Fibroblast of peridontal ligament (primary cell): ENCODE data around the gene ZNF783.
A peak's percentile ranks its signal among the peaks of the same experiment; 100 is the strongest.
"Not testable (repeated sequence)": the region's sequence is repeated elsewhere in the genome, so short reads cannot be mapped to it uniquely, and the experiment has no call there.

Experiments used
- DNase-seq: peaks from one replicate; pipeline ENCODE4 v3.0.0-alpha.2; 2010; ENCODE audit errors: extremely low read depth

The ZNF783 gene

DNA sequence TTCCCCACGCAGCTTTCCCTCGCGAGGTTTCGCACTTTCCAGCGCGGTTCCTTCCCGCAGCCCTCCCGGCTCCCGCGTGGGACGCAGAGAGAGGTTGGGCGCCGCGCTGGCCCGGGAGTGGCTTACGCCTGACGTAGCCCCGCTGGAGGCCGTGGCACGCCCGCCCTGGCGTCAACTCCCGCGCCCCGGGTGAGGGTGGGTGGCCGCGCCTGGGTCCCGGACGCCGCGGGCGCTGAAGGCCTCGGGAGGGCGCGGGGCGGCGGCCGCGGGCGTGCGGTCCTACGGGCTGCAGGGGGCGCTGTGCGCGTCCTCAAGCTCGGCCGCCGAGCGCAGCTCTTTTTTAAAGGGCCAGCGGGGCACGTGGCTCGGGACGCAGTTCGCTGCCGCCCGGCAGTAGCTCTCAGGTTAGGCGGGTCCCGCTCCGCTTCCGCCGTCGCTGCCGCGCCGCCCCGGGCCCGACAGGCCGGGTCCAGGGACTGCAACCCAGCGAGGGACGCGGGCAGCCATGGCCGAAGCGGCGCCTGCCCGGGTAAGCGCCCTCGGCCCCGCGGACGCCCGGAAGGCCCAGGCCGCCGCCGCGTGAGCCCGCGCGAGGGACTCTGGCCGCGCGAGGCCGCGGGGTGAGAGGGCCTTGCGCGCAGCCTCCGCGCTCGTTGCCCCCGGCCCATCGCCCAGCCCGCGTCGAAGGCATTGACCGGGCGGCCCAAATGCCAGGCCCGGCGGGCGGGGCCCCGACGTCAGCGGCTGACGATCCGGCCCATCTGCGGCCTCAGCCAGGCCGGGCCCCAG, at the start of gene ZNF783:
Gene ZNF783 (plus strand): TSS at position 368 of the 789 bp plus-strand sequence. CDS start 138 bp downstream, at position 506.
- peak; percentile 89 for DNase-seq

- no peak for DNase-seq
Observed at GRCh38 chr7:149214020-149214720, 47.8 kb upstream of the ZNF783 start.

- DNase-seq, result no peak
Observed at GRCh38 chr7:149216402-149216801, 45.6 kb upstream of the ZNF783 start.

- no peak for DNase-seq
Observed at GRCh38 chr7:149217570-149217969, 44.4 kb upstream of the ZNF783 start.

DNA sequence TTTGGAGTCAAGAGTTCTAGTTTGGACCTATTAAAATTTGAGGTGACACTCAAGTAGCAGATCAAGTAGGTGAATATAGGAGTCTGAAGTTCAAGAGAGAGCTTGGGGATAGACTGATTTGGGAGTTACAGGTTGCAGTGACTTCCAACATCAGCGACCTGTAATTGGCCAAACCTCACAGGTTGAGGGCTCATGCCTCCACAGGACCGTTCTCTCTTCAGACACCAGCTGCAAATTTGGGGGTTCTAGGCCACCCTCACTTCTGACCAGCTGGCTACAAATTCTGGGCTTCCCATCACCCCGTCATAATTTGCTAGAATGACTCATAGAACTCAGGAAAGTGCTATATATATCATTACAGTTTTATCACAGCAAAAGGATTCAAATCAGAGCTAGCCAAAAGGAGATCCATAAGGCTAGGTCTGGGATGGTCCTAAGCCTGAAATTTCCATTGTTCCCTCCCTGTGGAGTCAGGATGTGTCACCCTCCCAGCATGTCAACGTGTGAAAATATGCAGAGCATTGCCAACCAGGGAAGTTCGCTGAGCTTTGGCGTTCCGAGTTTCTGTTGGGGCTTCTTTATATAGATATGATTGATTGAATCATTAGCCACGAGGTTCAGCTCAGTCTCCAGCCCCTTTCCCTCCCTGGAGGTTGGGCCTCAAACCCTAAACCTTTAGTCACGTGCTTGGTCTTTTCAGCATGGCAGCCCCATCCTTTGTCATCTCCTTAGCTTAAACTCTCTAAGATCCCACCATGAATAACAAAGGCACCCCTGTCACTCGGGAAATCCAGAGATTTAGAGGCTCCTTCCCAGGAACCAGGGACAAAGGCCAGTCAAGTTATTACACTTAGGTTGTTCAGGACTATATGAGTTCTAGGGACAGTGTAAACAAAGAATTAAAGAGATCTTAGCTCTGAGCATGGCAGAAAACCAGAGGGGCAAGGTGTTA, 43.3 kb upstream of the ZNF783 start:
- no peak for DNase-seq

- peak; percentile 44 for DNase-seq
Observed at GRCh38 chr7:149220534-149220933, 41.5 kb upstream of the ZNF783 start.

- DNase-seq, result no peak
Observed at GRCh38 chr7:149223176-149223575, 38.8 kb upstream of the ZNF783 start.

GRCh38 chr7:149223761-149224160, 38.2 kb upstream of the ZNF783 start:
- DNase-seq, result no peak

DNA sequence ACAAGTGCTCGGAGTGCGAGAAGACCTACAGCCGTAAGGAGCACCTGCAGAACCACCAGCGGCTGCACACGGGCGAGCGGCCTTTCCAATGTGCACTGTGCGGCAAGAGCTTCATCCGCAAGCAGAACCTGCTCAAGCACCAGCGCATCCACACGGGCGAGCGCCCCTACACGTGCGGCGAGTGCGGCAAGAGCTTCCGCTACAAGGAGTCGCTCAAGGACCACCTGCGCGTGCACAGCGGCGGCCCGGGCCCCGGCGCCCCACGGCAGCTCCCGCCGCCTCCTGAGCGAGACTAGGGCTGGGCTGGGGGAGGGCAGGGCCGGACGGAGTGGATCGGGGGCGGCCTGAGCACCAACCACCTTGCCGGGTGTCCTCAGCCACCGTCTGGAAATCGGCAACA, 37.6 kb upstream of the ZNF783 start:
- no peak for DNase-seq

DNA sequence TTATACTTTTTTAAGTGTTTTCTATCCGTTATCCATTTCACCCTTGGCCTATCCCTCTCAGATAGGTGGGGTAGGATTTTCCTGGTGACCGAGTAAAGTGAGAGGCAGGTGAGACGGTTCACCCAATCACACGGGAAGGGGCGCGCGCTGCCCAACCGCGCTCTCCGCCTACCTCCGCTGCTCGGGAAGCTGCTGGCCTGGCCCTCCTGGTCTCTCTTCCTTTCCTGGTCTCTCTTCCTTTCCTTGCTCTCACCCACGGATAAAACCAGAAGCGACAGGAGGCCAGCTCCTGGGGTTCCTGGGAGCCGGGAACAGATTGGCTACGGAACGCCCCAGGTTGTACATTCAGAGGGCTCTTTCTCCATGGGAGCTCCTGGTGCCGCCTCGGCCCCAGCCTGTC, 36.9 kb upstream of the ZNF783 start:
- no peak for DNase-seq

DNA sequence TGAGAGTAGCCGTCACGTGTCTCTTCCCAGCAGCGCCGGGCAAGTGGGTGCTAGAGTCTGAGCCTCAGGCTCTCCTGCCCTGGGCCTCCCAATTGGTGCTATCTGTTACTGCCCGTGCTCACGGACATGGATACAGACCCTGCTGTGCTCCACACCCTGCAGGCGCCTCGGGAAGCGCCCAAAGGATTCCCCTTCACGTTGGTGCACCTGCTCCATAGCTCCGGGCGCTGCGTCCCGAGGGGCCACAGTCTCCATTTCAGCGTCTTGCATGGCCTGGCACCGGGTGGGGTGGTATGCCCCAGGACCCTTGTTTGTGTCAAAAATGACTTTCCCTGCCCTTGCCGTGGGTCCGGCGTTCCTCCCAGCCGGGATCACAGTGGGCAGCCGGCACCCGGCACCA, 36.3 kb upstream of the ZNF783 start:
- DNase-seq, result no peak

GRCh38 chr7:149226366-149226765, 35.6 kb upstream of the ZNF783 start:
- DNase-seq, result not testable (repeated sequence)

- DNase-seq, result no peak
Observed at GRCh38 chr7:149226840-149227494, 35.0 kb upstream of the ZNF783 start.

GRCh38 chr7:149228831-149229471, 33.0 kb upstream of the ZNF783 start:
- DNase-seq, result no peak

GRCh38 chr7:149229526-149229925, 32.5 kb upstream of the ZNF783 start:
- DNase-seq, result no peak

DNA sequence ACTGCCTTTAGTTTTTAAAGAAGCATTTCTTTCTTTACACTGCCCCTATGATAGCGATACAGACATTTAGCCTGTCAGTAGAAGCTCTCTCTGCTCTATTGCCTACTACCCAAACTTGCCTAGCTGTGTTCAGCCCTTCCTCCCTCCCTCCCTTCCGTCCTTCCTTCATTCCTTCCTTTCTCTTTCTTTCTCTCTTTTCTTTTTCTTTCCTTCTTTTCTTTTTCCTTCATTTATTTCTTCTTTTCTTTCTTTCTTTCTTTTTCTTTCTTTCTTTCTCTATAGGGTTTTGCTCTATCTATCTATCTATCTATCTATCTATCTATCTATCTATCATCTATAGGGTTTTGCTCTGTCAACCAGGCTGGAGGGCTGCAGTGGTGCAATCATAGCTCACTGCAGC, 29.6 kb upstream of the ZNF783 start:
- DNase-seq, result no peak

DNA sequence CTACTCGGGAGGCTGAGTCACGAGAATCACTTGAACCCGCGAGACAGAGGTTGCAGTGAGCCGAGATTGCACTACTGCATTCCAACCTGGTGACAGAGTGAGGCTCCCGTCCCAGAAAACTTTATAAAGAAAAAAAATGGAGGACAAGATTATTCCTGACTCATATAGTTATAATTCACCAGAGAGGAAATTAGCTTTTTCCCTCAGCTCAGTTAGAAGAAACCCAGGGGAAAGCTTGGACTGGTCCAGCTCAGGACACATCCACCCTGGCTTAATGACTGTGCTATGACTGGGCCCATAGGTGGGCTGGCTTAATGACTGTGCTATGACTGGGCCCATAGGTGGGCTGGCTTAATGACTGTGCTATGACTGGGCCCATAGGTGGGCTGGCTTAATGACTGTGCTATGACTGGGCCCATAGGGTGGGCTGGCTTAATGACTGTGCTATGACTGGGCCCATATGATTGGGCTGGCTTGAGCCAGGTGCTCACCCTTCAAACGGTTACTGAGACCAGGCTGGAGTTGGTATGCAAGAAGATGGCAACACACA, 28.3 kb upstream of the ZNF783 start:
- peak; percentile 87 for DNase-seq

- no peak for DNase-seq
Observed at GRCh38 chr7:149237502-149237901, 24.5 kb upstream of the ZNF783 start.

DNA sequence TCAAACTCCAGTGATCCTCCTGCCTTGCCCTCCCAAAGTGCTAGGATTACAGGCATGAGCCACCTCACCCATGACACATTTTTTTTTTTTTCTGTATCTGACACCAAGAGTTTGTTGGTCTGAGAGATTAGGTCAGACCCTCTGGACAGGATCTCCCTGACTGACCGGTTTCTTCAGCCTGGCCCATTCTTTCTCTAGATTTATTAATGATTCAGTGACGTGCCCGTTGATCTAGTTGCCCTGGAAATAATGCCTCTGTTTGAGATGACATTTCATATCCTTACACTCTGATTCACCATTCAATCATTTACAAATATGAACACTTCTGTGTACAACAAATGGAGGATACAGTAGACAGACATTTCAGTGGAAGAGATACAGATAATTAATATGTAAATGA, 23.9 kb upstream of the ZNF783 start:
- no peak for DNase-seq

GRCh38 chr7:149239345-149240143, 22.5 kb upstream of the ZNF783 start, which contains the start of gene ZNF212:
ZNF212 (plus strand) TSS chr7:149239651; CDS start chr7:149239779, 128 bp downstream.
- peak; percentile 76 for DNase-seq
